Activated CD4-positive, alpha-beta memory T cell treated with anti-CD3 and anti-CD28 coated beads for 36 hours (primary cell): ENCODE results near the gene RPS6KA1. TPM values are rescaled to one million over a fixed set of nuclear protein-coding genes. Genes with fewer than 3 reads are reported as not detected.
"Not testable (repeated sequence)": the region's sequence is repeated elsewhere in the genome, so short reads cannot be mapped to it uniquely, and the experiment has no call there.

Source experiments
- CTCF ChIA-PET: fragments of 350-600 bp; sonication (Branson Sonifier 250); formaldehyde crosslinking; loops from one replicate; lab custom pipeline; 2021; ENCODE audit warnings: antibody characterized with exemption, inconsistent platforms; lab: Charles Lee
- POLR2A ChIA-PET: fragments of 350-600 bp; sonication (Branson Sonifier 250); formaldehyde crosslinking; loops from one replicate; lab custom pipeline; 2021; ENCODE audit warnings: antibody characterized with exemption; lab: Charles Lee
- DNase-seq: peaks from one replicate; pipeline ENCODE4 v3.0.0-alpha.2; 2020
- H3K27ac Mint-ChIP-seq: one replicate; pipeline ENCODE4 v1.8.0; 2021; ENCODE audit warnings: mixed read lengths
- H3K27me3 Mint-ChIP-seq: one replicate; pipeline ENCODE4 v1.8.0; 2021; ENCODE audit warnings: mixed read lengths
- H3K36me3 Mint-ChIP-seq: one replicate; pipeline ENCODE4 v1.8.0; 2021; ENCODE audit warnings: mixed read lengths
- H3K4me1 Mint-ChIP-seq: one replicate; pipeline ENCODE4 v1.8.0; 2021; ENCODE audit warnings: low read depth, mixed read lengths
- H3K4me3 Mint-ChIP-seq: one replicate; pipeline ENCODE4 v1.8.0; 2021; ENCODE audit warnings: mild to moderate bottlenecking, mixed read lengths
- H3K9me3 Mint-ChIP-seq: one replicate; pipeline ENCODE4 v1.8.0; 2021; ENCODE audit warnings: mixed read lengths
- intact Hi-C: fragments of 100-400 bp; cut with micrococcal nuclease; formaldehyde crosslinking; loops from one replicate; pipeline ENCODE4 v1.15.1; 2023
- total RNA-seq, 2 experiments: library from RNA; stranded (reverse); gene quantifications; one replicate each; pipeline ENCODE4 v1.2.3, GENCODE V29; 2021

The RPS6KA1 gene
- total RNA-seq, 2 experiments from 2014 or later = 109 to 112 TPM

DNA sequence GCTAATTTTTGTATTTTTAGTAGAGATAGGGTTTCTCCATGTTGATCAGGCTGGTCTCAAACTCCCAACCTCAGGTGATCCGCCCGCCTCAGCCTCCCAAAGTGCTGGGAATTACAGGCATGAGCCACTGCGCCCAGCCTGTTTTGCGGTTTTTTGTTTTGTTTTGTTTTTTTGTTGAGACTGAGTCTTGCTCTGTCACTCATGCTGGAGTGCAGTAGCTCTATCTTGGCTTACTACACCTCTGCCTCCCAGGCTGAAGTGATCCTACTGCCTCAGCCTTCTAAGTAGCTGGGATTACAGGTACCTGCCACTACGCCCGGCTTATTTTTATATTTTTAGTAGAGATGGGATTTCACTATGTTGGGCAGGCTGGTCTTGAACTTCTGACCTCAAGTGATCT lies 65.0 kb downstream of the RPS6KA1 start:
- ChIA-PET POLR2A (interaction anchor here (0.6 kb wide), 1 partner anchor 1676 kb away, joined by 3 read pairs; no protein-coding TSS in a partner anchor), CTCF (interaction anchor here (0.9 to 2.0 kb wide), 6 partner anchors 11 to 195 kb away, joined by 3 to 14 read pairs (median 5); no protein-coding TSS in a partner anchor)
- intact Hi-C loops, H3K4me1 Mint-ChIP-seq, DNase-seq, H3K27me3 Mint-ChIP-seq, H3K27ac Mint-ChIP-seq, H3K36me3 Mint-ChIP-seq, H3K9me3 Mint-ChIP-seq, H3K4me3 Mint-ChIP-seq: not testable (repeated sequence)

DNA sequence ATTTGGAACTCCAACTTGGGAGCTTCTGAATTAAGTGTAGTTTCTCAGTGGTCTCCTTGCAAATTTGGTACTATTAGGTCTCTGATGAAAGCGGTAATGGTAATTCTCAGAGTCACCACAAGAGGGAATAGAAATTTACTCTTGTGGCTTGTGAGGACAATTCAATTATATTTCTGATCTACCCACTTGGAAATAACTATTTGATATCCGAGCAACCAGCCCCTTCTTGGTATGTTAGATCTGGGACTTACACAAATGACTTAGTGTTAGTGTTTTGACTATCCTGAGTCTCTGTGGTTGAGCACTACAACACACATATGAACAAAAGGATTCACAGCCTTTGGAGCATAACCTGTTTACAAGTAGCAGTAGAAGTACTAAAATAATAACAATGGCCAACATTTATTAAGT lies 68.1 kb downstream of the RPS6KA1 start:
- no peak overlapping the region for H3K27ac Mint-ChIP-seq
- H3K36me3 Mint-ChIP-seq = no peaks in the 10 kb centered on the region
- DNase-seq = no peak
- peaks cover 8% of the 10 kb centered on the region for H3K4me1 Mint-ChIP-seq
- H3K9me3 Mint-ChIP-seq = no peaks in the 10 kb centered on the region
- ChIA-PET CTCF (interaction anchor here (0.6 to 9.1 kb wide), 12 partner anchors 12 to 302 kb away, joined by 3 to 245 read pairs (median 4); partner anchors contain the start of gene PIGV), POLR2A (interaction anchor here (1.5 kb wide), 1 partner anchor 15 kb away, joined by 5 read pairs; no protein-coding TSS in a partner anchor)
- H3K27me3 Mint-ChIP-seq = no peaks in the 10 kb centered on the region
- intact Hi-C loops = no loop called here
- H3K4me3 Mint-ChIP-seq = no peak overlapping the region

DNA sequence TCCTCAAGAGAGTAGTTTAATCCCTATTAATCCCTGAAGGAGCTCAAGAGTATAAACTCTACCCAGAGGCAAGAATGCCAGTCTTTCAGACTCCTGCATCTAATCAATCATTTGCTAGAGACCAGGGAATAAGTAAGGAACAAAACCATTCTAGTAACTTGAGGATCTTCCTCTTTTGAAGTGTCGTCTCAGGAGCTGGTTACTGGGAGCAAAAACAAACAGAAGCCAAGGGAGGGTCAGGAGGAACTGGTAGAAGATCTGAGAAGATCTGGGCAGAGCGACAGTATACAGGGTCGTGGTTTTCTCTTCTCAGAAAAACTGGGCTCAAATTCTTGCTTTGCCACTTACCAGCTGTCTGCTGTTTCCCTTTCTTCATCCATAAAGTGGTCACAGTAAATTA lies 69.3 kb downstream of the RPS6KA1 start:
- Mint-ChIP-seq H3K4me1 (peaks cover 8% of the 10 kb centered on the region), H3K4me3 (no peak overlapping the region), H3K36me3 (no peaks in the 10 kb centered on the region), H3K27me3 (no peaks in the 10 kb centered on the region), H3K9me3 (no peaks in the 10 kb centered on the region), H3K27ac (no peak overlapping the region)
- ChIA-PET CTCF (interaction anchor here (0.8 to 9.1 kb wide), 15 partner anchors 16 to 446 kb away, joined by 3 to 245 read pairs (median 5); partner anchors contain the start of genes GPATCH3, GPN2 and PIGV), POLR2A (interaction anchor here (1.0 to 1.2 kb wide), 2 partner anchors 93 to 130 kb away, joined by 3 to 4 read pairs; no protein-coding TSS in a partner anchor)
- intact Hi-C loops = no loop called here
- DNase-seq = no peak

DNA sequence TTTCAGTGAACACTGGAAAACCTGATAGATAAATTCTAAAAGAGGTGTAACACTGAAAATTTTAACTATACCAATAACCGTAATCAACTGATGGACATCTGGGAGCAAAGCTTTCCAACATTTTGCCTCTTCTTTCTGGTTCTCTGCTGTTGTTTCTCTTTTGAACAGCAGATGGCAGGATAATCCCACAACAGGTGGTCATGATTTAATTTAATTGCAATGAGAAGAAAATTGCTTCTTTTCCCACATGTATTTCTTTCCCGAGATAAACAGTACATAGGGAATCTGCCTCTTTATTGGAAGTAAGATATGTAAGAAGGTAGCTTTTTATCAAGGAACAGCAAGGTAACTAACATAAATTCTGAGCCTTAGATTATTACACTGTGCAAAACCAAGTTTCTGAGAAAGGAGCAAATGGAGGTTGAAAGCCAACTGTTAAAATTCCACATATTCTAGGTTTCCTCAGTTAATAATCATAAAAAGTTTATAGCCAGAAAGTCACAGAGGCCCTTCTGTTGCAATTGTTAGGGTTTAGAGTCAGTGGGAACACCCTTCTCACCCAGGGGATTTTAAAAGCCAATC lies 72.9 kb downstream of the RPS6KA1 start:
- no peak overlapping the region for H3K4me3 Mint-ChIP-seq

DNA sequence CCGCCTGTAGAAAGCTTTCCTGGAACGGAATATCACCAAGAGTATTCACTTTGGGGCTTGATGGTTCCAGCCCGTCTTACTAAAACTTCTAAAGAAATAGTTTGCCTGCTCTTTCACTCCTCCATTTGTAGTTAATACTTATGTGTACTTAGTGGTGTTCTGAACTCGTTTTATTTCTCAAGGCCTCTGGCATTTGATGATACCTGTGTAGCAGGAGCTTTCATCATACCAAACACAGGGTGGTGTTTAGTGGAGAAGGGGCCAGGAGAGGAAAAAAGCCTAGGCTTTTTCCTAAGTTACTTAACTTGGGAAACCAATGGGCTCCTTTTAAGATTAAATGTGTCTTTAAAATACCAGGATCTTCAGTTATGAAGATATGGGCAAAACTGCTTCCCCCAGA lies 74.3 kb downstream of the RPS6KA1 start:
- H3K36me3 Mint-ChIP-seq = no peaks in the 10 kb centered on the region
- no peak overlapping the region for H3K4me3 Mint-ChIP-seq
- no peak for DNase-seq
- ChIA-PET POLR2A (interaction anchor here (0.6 to 4.9 kb wide), 2 partner anchors 185 to 301 kb away, joined by 3 to 26 read pairs; partner anchors contain the start of gene PIGV), CTCF (interaction anchor here (1.1 to 9.1 kb wide), 14 partner anchors 74 to 294 kb away, joined by 3 to 245 read pairs (median 4); partner anchors contain the start of gene PIGV)
- intact Hi-C loops = loop anchor here (2.0 to 5.0 kb wide), 3 partner anchors 73 to 275 kb away; no protein-coding TSS in a partner anchor
- no peak overlapping the region for H3K27ac Mint-ChIP-seq
- peaks cover 2% of the 10 kb centered on the region for H3K4me1 Mint-ChIP-seq
- H3K27me3 Mint-ChIP-seq = no peaks in the 10 kb centered on the region
- no peaks in the 10 kb centered on the region for H3K9me3 Mint-ChIP-seq

More for the DNA sequence above, 72.9 kb downstream of the RPS6KA1 start:
- Mint-ChIP-seq H3K36me3 (no peaks in the 10 kb centered on the region), H3K27ac (no peak overlapping the region), H3K4me1 (peaks cover 7% of the 10 kb centered on the region), H3K27me3 (no peaks in the 10 kb centered on the region), H3K9me3 (no peaks in the 10 kb centered on the region)
- ChIA-PET POLR2A (interaction anchor here (0.6 to 4.9 kb wide), 2 partner anchors 175 to 186 kb away, joined by 5 to 26 read pairs; partner anchors contain the start of gene PIGV), CTCF (interaction anchor here (0.6 to 9.1 kb wide), 49 partner anchors 10 to 301 kb away, joined by 3 to 245 read pairs (median 4); partner anchors contain the start of genes GPN2 and PIGV)
- no peak for DNase-seq
- intact Hi-C loops = loop anchor here (1.0 to 5.0 kb wide), 4 partner anchors 75 to 276 kb away; no protein-coding TSS in a partner anchor

DNA sequence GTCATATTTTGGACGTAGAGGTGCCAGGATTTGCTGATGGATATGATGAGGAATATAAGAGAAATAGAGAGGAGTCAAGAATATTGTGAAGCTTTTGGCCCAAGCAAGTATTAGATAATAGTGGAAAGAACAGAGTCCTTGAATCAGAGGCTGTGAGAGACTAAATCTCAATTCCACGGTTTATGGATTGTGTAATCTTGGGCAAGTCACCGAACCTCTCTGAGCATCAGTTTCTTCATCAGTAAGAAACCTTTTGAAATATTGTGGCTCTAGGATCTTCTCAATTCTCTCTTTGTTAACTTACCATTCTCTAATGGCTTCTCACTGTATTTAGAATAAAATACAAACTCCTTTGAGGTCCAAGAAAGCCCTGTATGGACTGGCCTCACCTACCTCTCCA lies 77.6 kb downstream of the RPS6KA1 start:
- CTCF ChIA-PET = interaction anchor here (0.8 to 2.3 kb wide), 2 partner anchors 182 to 203 kb away, joined by 3 to 9 read pairs; no protein-coding TSS in a partner anchor
- no peaks in the 10 kb centered on the region for H3K27me3 Mint-ChIP-seq
- H3K36me3 Mint-ChIP-seq = no peaks in the 10 kb centered on the region
- no peak overlapping the region for H3K27ac Mint-ChIP-seq
- intact Hi-C loops = no loop called here
- H3K9me3 Mint-ChIP-seq = no peaks in the 10 kb centered on the region
- DNase-seq = no peak
- POLR2A ChIA-PET = no interaction called here
- no peak overlapping the region for H3K4me3 Mint-ChIP-seq
- H3K4me1 Mint-ChIP-seq = peaks cover 2% of the 10 kb centered on the region

DNA sequence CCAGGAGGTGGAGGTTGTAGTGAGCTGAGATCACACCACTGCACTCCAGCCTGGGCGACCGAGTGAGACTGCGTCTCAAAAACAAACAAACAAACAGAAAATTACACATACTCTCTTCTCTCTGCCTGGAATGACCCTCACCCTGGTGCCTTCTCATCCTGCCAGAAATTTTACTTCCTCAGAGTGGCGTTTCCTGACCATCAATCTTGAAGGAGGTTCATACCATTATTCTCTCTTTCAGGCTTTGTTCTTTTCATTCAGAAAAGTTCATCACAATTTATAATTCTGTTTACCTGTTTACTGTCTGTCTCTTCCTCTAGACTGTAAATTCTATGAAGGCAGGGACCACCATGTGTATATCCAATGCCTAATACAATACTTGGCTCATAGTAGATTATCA lies 79.3 kb downstream of the RPS6KA1 start:
- H3K36me3 Mint-ChIP-seq = no peaks in the 10 kb centered on the region
- ChIA-PET CTCF (no interaction called here), POLR2A (no interaction called here)
- intact Hi-C loops = no loop called here
- no peaks in the 10 kb centered on the region for H3K4me1 Mint-ChIP-seq
- no peaks in the 10 kb centered on the region for H3K9me3 Mint-ChIP-seq
- no peaks in the 10 kb centered on the region for H3K27me3 Mint-ChIP-seq
- no peak overlapping the region for H3K27ac Mint-ChIP-seq
- no peak overlapping the region for H3K4me3 Mint-ChIP-seq
- DNase-seq = no peak

DNA sequence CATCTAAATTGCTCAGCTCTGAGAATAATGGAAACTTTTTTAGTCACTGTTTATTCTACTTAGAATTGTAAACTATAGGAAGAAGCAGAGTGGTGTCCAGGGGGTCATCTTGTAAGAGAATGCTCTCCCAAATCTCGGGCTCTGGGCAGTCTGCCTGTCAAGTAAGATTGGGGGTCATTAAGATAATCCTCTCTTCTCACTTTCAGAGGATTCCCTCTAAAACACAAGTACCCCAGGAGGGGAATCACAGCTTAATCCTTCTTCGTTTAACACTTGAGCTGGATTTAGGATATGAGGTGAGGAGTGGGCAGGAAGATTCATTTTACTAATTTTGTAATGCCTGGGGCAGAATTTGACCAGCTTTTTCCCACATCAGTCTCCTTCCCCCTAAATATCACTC lies 81.2 kb downstream of the RPS6KA1 start:
- Mint-ChIP-seq H3K36me3 (no peaks in the 10 kb centered on the region), H3K9me3 (no peaks in the 10 kb centered on the region), H3K27me3 (no peaks in the 10 kb centered on the region), H3K27ac (no peak overlapping the region), H3K4me1 (no peaks in the 10 kb centered on the region), H3K4me3 (no peak overlapping the region)
- POLR2A ChIA-PET = interaction anchor here (0.6 kb wide), 1 partner anchor 87 kb away, joined by 3 read pairs; no protein-coding TSS in a partner anchor
- CTCF ChIA-PET = interaction anchor here (1.5 kb wide), 1 partner anchor 67 kb away, joined by 8 read pairs; no protein-coding TSS in a partner anchor
- no peak for DNase-seq
- intact Hi-C loops = no loop called here

DNA sequence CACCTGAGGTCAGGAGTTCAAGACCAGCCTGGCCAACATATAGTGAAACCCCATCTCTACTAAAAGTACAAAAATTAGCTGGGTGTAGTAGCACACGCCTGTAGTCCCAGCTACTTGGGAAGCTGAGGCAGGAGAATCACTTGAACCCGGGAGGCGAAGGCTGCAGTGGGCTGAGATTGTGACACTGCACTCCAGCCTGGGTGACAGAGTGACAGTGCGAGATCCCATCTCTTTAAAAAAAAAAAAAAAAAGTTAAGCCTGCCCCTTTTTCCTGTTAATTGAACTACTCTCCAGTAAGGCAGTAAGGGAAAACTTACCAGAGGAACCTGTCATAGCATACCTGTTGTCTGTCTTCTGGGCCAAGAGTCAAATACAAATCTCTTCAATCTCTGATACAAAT lies 83.1 kb downstream of the RPS6KA1 start:
- H3K27me3 Mint-ChIP-seq, intact Hi-C loops, H3K36me3 Mint-ChIP-seq, H3K27ac Mint-ChIP-seq, DNase-seq, CTCF ChIA-PET, H3K4me1 Mint-ChIP-seq, H3K4me3 Mint-ChIP-seq, H3K9me3 Mint-ChIP-seq: not testable (repeated sequence)
- POLR2A ChIA-PET = interaction anchor here (1.5 kb wide), 1 partner anchor 176 kb away, joined by 3 read pairs; no protein-coding TSS in a partner anchor

DNA sequence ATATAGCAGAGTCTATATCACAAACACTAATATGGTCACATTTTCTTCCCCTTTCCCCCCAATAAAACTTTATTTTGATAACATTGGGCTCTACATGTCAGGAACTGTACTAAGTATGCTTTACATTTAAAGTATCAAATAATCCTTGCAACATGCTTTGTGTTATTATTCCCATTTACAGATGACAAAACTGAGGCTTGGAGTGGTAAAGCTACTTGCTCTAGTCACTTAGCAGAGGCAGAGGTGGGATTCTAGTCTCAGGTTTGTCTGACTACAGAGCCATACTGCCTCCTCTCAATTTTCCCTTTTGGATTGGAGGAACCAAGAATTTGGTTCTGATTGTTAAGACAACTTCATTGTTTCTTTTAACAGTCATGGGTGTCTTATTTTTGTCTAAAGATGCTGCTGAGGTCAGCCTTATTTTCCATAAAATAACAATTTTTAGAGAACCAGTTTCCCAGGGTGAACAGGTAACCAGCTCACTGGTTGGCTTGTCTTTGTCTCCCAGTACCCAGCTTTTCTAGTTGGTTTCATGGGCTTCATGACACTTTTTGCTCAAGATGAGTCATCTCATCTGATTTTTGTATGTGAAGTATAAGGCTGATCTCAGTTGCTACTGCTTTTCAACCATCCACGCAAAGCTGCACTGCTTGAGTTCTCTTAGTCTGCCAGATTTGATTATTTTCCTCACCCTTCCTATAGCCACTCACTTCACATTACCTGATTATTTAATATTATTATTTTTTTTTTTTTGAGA lies 85.3 kb downstream of the RPS6KA1 start:
- no peak for DNase-seq
- no peaks in the 10 kb centered on the region for H3K36me3 Mint-ChIP-seq
- H3K27me3 Mint-ChIP-seq = no peaks in the 10 kb centered on the region
- no peak overlapping the region for H3K27ac Mint-ChIP-seq
- H3K9me3 Mint-ChIP-seq = no peaks in the 10 kb centered on the region
- POLR2A ChIA-PET = interaction anchor here (0.6 to 1.6 kb wide), 2 partner anchors 55 to 83 kb away, joined by 4 to 5 read pairs; no protein-coding TSS in a partner anchor
- H3K4me1 Mint-ChIP-seq = peaks cover 9% of the 10 kb centered on the region
- no peak overlapping the region for H3K4me3 Mint-ChIP-seq
- intact Hi-C loops = no loop called here
- CTCF ChIA-PET = interaction anchor here (1.8 kb wide), 1 partner anchor 174 kb away, joined by 12 read pairs; no protein-coding TSS in a partner anchor

DNA sequence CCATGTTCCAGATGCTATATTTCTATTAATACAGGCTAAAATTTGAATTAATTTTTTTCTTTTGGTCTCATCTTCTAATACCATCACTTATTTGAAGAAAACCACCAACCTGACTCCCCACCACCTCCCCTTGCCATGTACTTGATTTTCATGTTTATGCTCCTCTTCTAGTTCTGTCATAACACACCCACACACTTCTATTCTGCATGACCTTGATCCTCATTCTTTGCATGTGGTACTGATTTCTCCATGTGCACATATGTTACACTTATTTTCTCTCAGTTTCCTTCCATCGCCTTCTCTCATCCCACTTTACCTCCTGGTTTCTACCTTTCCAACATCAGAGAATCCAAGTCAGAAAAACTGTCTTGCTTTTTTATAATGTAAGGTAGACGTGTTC lies 87.3 kb downstream of the RPS6KA1 start:
- H3K36me3 Mint-ChIP-seq = no peaks in the 10 kb centered on the region
- H3K9me3 Mint-ChIP-seq = no peaks in the 10 kb centered on the region
- CTCF ChIA-PET = interaction anchor here (1.2 kb wide), 1 partner anchor 61 kb away, joined by 6 read pairs; no protein-coding TSS in a partner anchor
- H3K4me3 Mint-ChIP-seq = no peak overlapping the region
- DNase-seq = no peak
- H3K27me3 Mint-ChIP-seq = no peaks in the 10 kb centered on the region
- peaks cover 16% of the 10 kb centered on the region for H3K4me1 Mint-ChIP-seq
- no peak overlapping the region for H3K27ac Mint-ChIP-seq
- POLR2A ChIA-PET = no interaction called here
- intact Hi-C loops = no loop called here
